ENCODE results near the gene BAD. TPM values are rescaled to one million over a fixed set of nuclear protein-coding genes. Genes with fewer than 3 reads are reported as not detected.

BAD gene
- total RNA-seq, 4 donors from 2014 or later, result 47.1 to 92.5 (median 90.6) TPM

DNA sequence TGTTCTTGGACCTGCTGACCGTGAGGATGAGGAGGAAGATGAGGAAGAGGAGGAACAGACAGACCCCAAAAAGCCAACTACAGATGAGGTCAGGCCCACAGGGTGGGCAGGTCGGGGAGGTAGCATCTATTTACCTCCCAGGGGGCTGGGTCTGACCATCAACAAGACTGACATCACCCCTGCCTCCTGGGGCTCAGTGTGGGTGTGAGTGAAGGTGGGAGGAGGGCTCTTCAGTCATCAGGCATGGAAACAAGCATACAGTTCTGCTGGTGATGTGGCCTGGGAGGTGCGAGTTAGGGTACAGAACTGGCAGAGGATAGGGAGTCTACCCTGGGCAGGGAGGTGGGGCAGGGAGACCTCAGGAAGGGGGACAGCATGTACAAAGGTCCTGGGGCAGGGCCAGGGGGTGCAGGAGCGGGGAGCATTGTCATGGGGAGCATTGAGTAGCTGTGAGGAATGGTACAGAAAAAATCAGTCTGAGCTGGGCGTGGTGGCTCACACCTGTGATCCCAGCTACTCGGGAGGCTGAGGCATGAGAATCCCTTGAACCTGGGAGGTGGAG is 24.2 kb downstream of the BAD start:
- TF ChIP-seq, protein P1, sequence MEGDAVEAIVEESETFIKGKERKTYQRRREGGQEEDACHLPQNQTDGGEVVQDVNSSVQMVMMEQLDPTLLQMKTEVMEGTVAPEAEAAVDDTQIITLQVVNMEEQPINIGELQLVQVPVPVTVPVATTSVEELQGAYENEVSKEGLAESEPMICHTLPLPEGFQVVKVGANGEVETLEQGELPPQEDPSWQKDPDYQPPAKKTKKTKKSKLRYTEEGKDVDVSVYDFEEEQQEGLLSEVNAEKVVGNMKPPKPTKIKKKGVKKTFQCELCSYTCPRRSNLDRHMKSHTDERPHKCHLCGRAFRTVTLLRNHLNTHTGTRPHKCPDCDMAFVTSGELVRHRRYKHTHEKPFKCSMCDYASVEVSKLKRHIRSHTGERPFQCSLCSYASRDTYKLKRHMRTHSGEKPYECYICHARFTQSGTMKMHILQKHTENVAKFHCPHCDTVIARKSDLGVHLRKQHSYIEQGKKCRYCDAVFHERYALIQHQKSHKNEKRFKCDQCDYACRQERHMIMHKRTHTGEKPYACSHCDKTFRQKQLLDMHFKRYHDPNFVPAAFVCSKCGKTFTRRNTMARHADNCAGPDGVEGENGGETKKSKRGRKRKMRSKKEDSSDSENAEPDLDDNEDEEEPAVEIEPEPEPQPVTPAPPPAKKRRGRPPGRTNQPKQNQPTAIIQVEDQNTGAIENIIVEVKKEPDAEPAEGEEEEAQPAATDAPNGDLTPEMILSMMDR (IDR thresholded peaks at IDR 0.05; ENCODE audit: low read depth), result no peak

DNA sequence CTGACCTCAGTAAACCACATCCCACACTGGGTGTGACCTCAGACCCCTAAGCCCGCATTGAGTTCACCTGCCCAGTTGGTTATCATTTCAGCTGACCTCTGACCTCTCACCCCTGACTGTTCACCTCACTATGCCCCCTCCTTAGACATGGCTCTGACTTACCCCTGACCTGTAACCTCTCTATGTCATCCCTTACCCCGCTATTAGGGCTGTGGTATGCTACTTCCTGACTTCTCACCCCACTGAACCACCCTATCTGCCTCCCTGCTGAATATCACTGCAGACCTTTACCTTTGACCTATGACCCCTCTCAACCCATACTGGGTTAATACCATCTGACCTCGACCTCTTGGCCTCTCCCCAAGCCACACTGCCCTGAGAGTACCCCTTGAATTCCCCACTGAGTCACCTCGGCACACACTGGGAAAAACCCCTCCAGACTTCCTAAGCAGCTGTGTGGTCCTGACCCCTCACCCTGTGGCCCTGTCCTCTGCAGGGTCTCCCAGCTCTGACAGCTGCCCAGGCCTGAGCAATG is 24.9 kb downstream of the BAD start:
- TF ChIP-seq, protein P1 (IDR thresholded peaks at IDR 0.05; ENCODE audit: low read depth), result no peak

DNA sequence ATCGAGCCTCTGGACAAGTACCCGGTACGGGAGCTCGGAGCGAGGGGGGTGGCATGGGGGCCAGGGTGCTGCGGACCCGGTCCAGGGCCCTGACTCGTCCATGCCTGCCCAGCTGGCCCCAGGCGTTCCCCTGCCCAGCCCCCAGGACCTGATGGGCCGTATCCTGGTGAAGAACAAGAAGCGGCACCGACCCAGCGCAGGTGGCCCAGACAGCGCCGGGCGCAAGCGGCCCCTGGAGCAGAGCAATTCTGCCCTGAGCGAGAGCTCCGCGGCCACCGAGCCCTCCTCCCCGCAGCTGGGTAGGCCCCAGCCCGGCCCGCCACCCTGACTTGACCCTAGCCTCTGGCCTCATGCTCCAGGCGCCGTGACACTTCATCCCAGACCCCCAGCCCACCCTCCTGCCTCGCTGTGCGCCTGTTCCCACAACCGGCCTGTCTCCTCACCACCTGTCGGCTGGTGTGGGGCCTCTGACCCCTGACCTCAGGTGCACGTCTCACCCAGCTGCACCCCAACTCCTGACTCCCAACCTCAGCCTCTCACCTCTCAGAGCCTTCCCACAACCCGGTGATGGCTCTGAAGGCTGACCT is 25.4 kb downstream of the BAD start:
- TF ChIP-seq, protein P1 (IDR thresholded peaks at IDR 0.05; ENCODE audit: low read depth), result no peak

- TF ChIP-seq, protein P1 (IDR thresholded peaks at IDR 0.05; ENCODE audit: low read depth), result no peak
Observed at GRCh38 chr11:64258356-64258755, 26.1 kb downstream of the BAD start.

DNA sequence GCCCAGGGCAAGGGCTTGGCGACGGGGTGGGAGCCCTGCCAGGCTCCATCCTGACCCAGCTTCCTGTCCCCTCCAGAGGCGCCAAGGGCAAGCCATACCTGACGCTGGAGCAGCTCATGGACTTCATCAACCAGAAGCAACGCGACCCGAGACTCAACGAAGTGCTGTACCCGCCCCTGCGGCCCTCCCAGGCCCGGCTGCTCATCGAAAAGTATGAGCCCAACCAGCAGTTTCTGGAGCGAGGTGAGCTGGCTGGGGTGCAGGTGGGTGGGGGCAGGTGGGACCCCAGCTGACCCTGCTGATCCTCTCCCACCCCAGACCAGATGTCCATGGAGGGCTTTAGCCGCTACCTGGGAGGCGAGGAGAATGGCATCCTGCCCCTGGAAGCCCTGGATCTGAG is 28.2 kb downstream of the BAD start:
- TF ChIP-seq, protein P1 (IDR thresholded peaks at IDR 0.05; ENCODE audit: low read depth), result no peak

DNA sequence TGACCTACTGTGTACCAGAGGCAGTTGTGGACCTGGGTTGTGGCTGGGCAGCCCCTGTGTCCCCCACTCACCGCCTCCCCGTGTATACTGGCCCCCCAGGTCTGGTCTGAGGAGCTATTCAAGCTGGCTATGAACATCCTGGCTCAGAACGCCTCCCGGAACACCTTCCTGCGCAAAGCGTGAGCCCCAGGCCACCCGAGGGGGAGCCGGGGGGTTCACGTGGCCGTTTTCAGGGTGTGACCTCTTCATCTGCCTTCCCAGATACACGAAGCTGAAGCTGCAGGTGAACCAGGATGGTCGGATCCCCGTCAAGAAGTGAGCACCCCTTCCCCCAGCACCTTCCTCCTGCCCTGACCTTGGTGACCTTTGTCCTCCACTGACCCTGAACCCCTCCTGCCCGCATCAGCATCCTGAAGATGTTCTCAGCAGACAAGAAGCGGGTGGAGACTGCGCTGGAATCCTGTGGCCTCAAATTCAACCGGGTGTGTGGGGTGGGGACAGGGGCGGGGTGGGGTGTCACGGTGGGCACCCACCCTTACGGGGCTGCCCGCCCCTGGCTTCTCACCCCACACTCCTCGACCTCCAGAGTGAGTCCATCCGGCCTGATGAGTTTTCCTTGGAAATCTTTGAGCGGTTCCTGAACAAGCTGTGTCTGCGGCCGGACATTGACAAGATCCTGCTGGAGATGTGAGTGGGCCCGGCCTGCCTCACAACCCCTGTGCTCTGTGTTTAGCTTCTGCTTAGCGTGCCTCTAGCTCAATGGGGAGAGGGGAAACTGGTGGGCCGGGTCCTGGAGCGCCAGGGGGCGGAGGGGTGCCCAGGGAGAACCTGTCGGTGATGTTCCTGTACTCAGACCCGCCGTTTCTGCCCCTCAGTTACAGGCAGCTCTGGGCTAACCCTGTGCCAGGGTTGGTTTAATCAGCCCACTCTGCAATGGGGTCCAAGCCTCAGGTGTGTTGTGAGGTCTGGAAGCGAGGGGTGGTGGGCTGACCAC is 29.0 kb downstream of the BAD start:
- TF ChIP-seq, protein P1 (IDR thresholded peaks at IDR 0.05; ENCODE audit: low read depth), result no peak

GRCh38 chr11:64254326-64254725 is 30.1 kb downstream of the BAD start:
- TF ChIP-seq, protein P1 (IDR thresholded peaks at IDR 0.05; ENCODE audit: low read depth), result no peak
